Measurements from ENCODE around the gene PLEKHG2. TPM values are rescaled to one million over a fixed set of nuclear protein-coding genes. Genes with fewer than 3 reads are reported as not detected.

Gene PLEKHG2
- total RNA-seq, 1 experiment from 2014 or later = 19.6 TPM

DNA sequence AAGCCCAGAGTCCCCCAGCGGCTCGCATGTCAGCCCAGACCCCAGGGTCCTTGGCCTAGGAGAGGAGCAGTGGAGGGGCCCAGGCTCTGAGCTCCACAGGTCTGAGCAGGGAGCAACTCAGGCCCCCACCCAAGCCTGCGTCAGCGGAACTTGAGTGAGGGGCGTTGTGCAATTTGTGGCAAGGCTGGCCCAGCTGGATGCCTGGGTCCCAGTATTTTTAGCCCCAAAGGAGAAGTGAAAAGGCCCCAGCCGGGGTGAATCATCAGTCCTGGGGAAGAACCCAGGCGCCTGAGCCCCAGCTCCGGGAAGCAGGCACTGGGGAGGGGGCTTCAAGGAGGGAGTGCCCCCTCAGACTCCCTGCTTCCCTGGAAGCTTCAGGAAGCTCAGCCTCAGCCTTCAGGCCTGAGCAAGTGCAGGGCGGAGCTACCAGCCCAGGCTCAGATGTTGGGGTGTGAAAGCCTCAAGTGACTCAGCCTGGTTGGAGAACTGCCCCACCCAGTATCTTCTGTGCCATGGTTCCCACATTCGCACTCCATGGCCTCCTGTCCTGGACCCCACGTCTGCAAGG, 14.1 kb upstream of the PLEKHG2 start:
- H3K27ac Mint-ChIP-seq (ENCODE audit: low read depth, unreplicated experiment) = peak overlapping the region; percentile 92
- CTCF ChIA-PET = interaction anchor here (0.5 to 4.2 kb wide), 19 partner anchors 8 to 447 kb away, joined by 3 to 80 read pairs (median 4); partner anchors contain the start of genes EID2B, PLEKHG2 and ZFP36
- peak overlapping the region; percentile 10 for H3K4me3 Mint-ChIP-seq (ENCODE audit: unreplicated experiment)
- TF ChIP-seq, protein P1, sequence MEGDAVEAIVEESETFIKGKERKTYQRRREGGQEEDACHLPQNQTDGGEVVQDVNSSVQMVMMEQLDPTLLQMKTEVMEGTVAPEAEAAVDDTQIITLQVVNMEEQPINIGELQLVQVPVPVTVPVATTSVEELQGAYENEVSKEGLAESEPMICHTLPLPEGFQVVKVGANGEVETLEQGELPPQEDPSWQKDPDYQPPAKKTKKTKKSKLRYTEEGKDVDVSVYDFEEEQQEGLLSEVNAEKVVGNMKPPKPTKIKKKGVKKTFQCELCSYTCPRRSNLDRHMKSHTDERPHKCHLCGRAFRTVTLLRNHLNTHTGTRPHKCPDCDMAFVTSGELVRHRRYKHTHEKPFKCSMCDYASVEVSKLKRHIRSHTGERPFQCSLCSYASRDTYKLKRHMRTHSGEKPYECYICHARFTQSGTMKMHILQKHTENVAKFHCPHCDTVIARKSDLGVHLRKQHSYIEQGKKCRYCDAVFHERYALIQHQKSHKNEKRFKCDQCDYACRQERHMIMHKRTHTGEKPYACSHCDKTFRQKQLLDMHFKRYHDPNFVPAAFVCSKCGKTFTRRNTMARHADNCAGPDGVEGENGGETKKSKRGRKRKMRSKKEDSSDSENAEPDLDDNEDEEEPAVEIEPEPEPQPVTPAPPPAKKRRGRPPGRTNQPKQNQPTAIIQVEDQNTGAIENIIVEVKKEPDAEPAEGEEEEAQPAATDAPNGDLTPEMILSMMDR (IDR thresholded peaks at IDR 0.05; ENCODE audit: unreplicated experiment) = no peak
- peaks cover 45% of the 10 kb centered on the region for H3K4me1 Mint-ChIP-seq (ENCODE audit: insufficient read depth, unreplicated experiment)
- POLR2A ChIA-PET = interaction anchor here (0.6 to 5.0 kb wide), 16 partner anchors 10 to 1006 kb away, joined by 3 to 121 read pairs (median 4); partner anchors contain the start of genes EID2B, PLEKHG2, RPS16 and SAMD4B
- peaks cover 26% of the 10 kb centered on the region for H3K36me3 Mint-ChIP-seq (ENCODE audit: insufficient read depth, unreplicated experiment)
- no peaks in the 10 kb centered on the region for H3K9me3 Mint-ChIP-seq (ENCODE audit: unreplicated experiment)
- intact Hi-C loops (cut with micrococcal nuclease) = loop anchor here (5.0 kb wide), 1 partner anchor 134 kb away; the partner anchor contains the start of gene EID2B
- H3K27me3 Mint-ChIP-seq (ENCODE audit: insufficient read depth, unreplicated experiment) = no peaks in the 10 kb centered on the region
- no TSS peak for BruUV-seq (replicated peaks)
- peak; percentile 95 for DNase-seq (ENCODE audit: unreplicated experiment)

DNA sequence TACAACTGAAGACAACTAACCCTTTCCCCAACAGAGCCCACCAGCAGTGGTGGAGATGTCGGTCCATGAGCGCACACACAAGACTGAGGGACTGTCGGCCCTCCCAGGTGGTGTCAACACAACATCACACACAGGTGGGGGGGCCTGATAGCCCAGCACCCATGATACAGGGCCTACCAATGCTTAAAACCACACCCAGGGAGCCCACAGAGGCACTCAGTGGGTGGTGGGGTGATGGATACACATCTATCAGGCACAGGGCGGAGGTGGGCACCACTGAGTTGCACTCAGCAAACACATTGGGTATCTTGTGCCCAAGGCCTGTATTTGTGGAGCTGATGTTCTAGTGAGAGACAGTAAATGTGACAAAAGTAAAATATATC, 12.8 kb upstream of the PLEKHG2 start:
- H3K4me1 Mint-ChIP-seq (ENCODE audit: insufficient read depth, unreplicated experiment) = peaks cover 45% of the 10 kb centered on the region
- intact Hi-C loops (cut with micrococcal nuclease) = loop anchor here (5.0 kb wide), 1 partner anchor 133 kb away; the partner anchor contains the start of gene EID2B

DNA sequence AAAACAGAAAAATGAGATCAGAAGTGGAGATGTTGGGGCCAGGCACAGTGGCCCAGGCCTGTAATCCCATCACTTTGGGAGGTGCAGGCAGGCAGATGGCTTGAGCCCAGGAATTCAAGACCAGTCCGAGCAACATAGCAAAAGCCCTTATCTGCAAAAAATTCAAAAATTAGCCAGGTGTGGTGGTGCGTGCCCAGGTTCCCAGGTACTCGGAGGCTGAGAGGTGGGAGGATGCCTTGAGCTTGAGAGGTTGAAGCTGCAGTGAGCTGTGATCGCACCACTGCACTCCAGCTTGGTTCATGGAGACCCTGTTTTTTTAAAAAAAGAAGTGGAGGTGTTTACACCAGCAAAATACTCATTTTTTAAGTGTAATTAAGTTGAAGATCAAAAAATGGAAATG, 12.4 kb upstream of the PLEKHG2 start:
- POLR2A ChIA-PET = interaction anchor here (0.6 to 4.8 kb wide), 7 partner anchors 9 to 58 kb away, joined by 3 to 56 read pairs (median 4); partner anchors contain the start of genes MED29, PAF1, PLEKHG2 and RPS16
- intact Hi-C loops (cut with micrococcal nuclease) = no loop called here
- DNase-seq (ENCODE audit: unreplicated experiment) = no peak
- peaks cover 45% of the 10 kb centered on the region for H3K4me1 Mint-ChIP-seq (ENCODE audit: insufficient read depth, unreplicated experiment)
- no peak overlapping the region for H3K4me3 Mint-ChIP-seq (ENCODE audit: unreplicated experiment)
- BruUV-seq (replicated peaks) = no TSS peak
- no peaks in the 10 kb centered on the region for H3K9me3 Mint-ChIP-seq (ENCODE audit: unreplicated experiment)
- CTCF ChIA-PET = interaction anchor here (0.6 to 3.0 kb wide), 2 partner anchors 12 to 14 kb away, joined by 4 to 20 read pairs; partner anchors contain the start of gene PLEKHG2
- no peaks in the 10 kb centered on the region for H3K27me3 Mint-ChIP-seq (ENCODE audit: insufficient read depth, unreplicated experiment)
- H3K27ac Mint-ChIP-seq (ENCODE audit: low read depth, unreplicated experiment) = no peak overlapping the region
- TF ChIP-seq, protein P1 (IDR thresholded peaks at IDR 0.05; ENCODE audit: unreplicated experiment) = no peak
- H3K36me3 Mint-ChIP-seq (ENCODE audit: insufficient read depth, unreplicated experiment) = peaks cover 9% of the 10 kb centered on the region

More for the DNA sequence above, 12.8 kb upstream of the PLEKHG2 start:
- peaks cover 13% of the 10 kb centered on the region for H3K36me3 Mint-ChIP-seq (ENCODE audit: insufficient read depth, unreplicated experiment)
- no peaks in the 10 kb centered on the region for H3K27me3 Mint-ChIP-seq (ENCODE audit: insufficient read depth, unreplicated experiment)
- POLR2A ChIA-PET = interaction anchor here (0.6 to 4.8 kb wide), 8 partner anchors 9 to 58 kb away, joined by 3 to 110 read pairs (median 6); partner anchors contain the start of genes MED29, PAF1, PLEKHG2 and RPS16
- no TSS peak for BruUV-seq (replicated peaks)
- peak overlapping the region; percentile 92 for H3K27ac Mint-ChIP-seq (ENCODE audit: low read depth, unreplicated experiment)
- H3K4me3 Mint-ChIP-seq (ENCODE audit: unreplicated experiment) = no peak overlapping the region
- TF ChIP-seq, protein P1 (IDR thresholded peaks at IDR 0.05; ENCODE audit: unreplicated experiment) = no peak
- no peaks in the 10 kb centered on the region for H3K9me3 Mint-ChIP-seq (ENCODE audit: unreplicated experiment)
- CTCF ChIA-PET = interaction anchor here (3.0 to 4.2 kb wide), 2 partner anchors 12 kb away, joined by 20 to 80 read pairs; partner anchors contain the start of gene PLEKHG2
- DNase-seq (ENCODE audit: unreplicated experiment) = no peak

GRCh38 chr19:39401070-39401548, 11.4 kb upstream of the PLEKHG2 start:
- no peak for DNase-seq (ENCODE audit: unreplicated experiment)
- intact Hi-C loops (cut with micrococcal nuclease) = no loop called here
- TF ChIP-seq, protein P1 (IDR thresholded peaks at IDR 0.05; ENCODE audit: unreplicated experiment) = no peak
- H3K4me3 Mint-ChIP-seq (ENCODE audit: unreplicated experiment) = no peak overlapping the region
- no TSS peak for BruUV-seq (replicated peaks)
- peaks cover 9% of the 10 kb centered on the region for H3K36me3 Mint-ChIP-seq (ENCODE audit: insufficient read depth, unreplicated experiment)
- peak overlapping the region; percentile 100 for H3K27ac Mint-ChIP-seq (ENCODE audit: low read depth, unreplicated experiment)
- ChIA-PET POLR2A (interaction anchor here (1.4 to 4.8 kb wide), 8 partner anchors 8 to 59 kb away, joined by 4 to 56 read pairs (median 12); partner anchors contain the start of genes MED29, PAF1, PLEKHG2 and RPS16), CTCF (interaction anchor here (0.6 to 3.0 kb wide), 3 partner anchors 11 to 172 kb away, joined by 5 to 20 read pairs (median 6); partner anchors contain the start of gene PLEKHG2)
- no peaks in the 10 kb centered on the region for H3K9me3 Mint-ChIP-seq (ENCODE audit: unreplicated experiment)
- H3K27me3 Mint-ChIP-seq (ENCODE audit: insufficient read depth, unreplicated experiment) = no peaks in the 10 kb centered on the region
- H3K4me1 Mint-ChIP-seq (ENCODE audit: insufficient read depth, unreplicated experiment) = peaks cover 48% of the 10 kb centered on the region

Measured in MCF 10A (cell line).